ENCODE measurements around the gene COL6A2.
"Not testable (repeated sequence)": the region's sequence is repeated elsewhere in the genome, so short reads cannot be mapped to it uniquely, and the experiment has no call there.

The COL6A2 gene

DNA sequence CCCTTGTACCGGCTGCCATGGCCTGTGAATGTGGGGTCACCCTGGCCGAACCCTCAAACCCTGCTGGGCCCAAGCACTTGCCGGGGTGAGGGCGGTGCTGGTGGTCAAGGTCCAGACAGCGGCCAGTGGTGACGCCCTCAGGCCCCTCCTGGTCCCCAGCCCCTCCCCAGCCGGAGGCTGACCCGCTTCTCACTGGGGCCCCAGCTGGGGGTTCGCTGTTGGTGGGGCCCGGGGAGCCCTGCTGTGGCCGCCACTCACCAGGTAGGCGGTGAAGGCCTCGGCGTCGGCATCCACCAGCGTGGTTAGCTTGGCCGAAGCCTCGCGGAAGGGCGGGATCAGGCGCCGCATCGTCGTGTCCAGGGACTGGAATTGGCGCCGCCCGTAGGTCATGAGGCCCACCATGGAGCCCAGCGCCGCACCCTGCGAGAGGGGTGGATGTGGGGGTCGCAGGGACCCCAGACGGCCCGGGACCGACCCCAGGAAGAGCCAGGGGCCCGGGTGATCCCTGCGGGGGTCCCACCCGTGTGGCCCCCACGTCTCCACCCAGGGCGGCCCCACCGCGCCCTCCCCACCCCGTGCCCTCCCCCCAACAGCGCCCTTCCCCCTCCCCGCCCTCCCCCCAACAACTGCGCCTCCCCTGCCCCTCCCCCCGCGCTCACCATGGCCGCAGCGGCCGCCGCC is 47.4 kb downstream of the COL6A2 start:
- DNase-seq, result no peak

DNA sequence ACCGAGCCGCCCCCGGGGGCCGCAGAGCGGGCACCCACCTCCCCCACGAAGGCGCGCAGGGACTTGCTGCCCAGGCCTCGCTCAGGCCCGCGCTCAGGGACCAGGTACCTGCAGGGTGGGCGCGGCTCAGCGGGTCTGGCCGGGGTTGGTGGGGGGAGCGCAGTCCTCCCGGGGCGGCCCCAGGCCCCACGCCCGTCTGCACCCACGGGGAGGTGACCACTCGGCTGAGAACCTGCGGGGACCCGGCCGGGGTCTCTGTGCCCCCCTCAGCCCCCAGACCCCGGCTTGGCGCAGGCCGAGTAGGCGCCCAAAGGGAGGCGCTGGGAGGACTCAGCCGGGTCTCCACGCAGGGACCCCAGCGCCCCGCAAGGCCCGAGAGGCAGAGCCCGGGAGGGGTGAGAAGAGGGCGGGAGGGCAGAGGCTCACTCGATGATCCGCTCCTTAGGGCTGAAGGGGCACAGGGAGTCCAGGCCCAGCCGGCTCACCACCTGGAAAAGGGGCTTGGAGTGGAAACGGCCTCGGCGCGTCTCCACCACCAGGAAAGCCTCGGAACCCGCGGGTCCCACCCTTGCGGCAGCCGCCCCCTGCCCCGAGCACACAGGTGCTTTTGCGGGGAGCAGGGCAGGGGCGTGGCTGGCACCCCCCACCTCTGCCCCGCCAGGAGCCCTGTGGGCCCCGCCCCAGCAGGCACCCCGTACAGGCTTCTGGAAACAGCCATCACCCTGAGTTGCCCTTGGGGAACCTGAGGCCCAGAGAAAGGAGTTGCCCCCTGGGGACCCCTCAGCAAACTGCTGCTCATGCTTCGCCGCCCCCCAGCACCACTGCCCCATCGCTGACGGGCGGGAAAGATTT is 48.2 kb downstream of the COL6A2 start:
- DNase-seq, result no peak

DNA sequence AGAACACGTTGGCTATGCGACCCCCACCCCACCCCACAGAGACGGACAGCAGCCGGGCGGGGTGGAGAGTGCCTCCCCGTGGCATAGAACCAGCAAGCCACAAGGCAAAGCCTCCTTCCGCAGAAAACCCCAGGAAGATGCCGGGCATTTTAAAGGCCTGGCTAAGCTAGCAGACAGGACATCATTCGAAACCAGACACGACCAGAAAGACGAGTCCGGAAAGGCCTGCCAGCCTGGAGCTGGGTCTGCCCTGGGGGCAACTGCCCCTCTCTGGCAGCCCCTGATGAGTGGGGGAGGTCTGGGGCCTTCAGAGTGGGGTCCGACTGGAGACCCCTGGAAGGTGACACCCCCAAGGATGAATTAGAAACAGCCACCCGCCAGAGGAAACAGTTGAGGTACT is 48.9 kb downstream of the COL6A2 start:
- no peak for DNase-seq

DNA sequence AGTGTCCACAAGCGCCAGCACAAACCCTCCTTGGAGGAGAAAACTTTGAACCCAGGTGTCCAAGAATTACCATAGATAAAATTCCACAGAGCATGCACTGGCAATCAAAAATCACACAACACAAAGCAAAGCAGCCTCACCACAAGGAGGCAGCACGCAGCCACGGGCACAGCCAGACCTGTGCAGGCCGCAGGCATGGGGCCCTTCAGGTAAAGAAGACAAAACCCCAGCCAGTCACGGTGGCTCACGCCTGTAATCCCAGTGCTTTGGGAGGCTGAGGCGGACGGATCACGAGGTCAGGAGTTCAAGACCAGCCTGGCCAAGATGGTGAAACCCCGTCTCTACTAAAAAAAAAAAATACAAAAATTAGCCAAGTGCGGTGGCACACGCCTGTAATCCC is 49.5 kb downstream of the COL6A2 start:
- not testable (repeated sequence) for DNase-seq

DNA sequence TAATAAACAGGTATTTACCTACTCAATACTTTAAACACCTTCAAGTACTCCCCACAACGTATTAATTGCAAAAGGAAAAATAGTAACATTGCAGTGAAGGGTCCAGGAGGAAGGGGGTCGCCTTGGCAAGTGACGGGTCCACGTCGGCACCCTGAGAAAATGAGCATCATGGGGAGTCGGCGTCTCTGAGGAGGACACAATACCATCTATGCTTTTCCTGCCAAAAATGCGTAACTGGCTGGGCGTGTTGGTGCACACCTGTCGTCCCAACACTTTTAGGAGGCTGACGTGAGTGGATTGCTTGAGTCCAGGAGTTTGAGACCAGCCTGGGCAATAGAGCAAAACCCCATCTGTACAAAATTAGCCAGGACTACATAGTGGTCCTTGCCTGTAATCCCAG is 50.2 kb downstream of the COL6A2 start:
- DNase-seq, result no peak

DNA sequence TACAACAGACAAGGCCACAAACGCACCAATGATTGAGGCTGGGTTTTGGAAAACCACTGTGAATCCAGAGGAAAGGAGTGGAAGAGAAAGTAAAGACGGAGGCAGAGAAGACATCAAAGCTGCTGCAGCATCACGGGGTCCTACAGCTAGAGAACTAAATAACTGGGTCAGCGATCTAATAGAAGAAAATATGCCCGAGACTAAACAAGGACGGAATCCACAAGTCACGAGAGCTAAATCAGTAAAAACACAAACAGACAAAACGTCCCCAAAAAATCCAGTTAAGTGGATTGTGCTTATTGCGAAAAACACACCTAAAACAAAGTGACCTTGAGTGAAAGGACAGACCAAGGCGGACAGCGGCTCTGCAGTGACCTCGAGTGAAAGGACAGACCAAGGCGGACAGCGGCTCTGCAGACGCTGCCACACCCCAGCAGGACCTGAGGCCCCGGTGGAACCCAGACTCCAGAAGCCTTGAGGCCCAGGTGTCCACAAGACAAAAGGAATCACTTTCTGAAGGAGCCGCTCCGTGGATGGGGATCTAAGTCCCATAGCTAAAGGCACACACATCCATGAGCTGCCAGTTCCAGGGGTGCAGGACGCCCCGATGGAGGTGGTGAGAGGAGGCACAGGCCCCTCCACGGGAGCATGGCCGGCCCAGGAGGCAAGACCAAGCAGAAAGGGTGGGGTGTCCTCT is 51.4 kb downstream of the COL6A2 start:
- no peak for DNase-seq

DNA sequence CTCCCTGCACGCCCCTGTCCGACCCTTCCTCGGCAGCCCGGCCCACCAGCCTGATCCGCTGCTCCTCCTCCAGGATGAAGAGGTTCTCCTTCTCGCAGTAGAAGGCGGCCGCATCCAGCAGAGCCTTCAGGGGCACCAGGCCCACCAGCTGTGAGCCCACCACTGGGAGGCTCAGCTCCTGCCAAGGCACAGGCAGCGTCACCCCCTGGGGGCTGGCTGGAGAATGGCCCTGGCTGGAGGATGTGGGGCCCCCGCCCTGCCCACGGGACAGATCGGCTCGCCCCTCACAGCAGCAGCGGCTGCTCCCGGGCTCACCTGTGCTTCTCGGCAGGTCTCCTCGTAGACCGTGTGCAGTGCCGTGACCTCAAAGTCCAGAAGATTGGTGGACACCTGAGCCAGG is 52.2 kb downstream of the COL6A2 start:
- no peak for DNase-seq

DNA sequence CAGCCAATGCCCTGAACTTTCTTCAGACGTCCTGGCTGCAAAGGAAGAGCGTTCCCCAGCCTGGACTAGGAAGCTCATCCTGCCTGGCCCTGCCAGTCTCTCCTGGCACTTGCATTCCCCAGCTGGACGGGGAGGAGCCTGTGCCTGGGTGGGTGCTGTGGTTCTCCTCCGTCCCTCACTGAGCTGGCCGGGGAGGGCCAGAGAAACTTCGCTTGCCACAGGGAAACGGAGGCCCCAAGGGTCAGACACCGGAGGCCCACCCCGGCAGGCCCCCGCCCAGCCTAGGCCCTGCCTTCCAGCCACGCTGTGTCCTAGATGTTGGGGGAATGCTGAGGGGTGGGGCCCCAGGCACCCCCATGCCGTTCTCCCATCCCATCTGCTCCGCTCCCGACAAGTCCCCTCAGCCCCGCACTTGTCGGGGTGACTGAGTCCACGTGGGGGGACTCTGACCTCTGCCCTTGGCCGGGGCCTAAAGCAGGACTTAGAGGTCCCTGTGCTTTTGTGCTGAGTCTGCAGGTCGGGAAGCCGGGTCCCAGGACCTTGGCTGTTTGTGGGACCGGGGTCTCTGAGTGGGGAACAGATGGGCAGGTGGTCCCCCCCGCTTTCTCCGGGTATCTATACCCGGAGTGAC is 52.7 kb downstream of the COL6A2 start:
- no peak for DNase-seq

DNA sequence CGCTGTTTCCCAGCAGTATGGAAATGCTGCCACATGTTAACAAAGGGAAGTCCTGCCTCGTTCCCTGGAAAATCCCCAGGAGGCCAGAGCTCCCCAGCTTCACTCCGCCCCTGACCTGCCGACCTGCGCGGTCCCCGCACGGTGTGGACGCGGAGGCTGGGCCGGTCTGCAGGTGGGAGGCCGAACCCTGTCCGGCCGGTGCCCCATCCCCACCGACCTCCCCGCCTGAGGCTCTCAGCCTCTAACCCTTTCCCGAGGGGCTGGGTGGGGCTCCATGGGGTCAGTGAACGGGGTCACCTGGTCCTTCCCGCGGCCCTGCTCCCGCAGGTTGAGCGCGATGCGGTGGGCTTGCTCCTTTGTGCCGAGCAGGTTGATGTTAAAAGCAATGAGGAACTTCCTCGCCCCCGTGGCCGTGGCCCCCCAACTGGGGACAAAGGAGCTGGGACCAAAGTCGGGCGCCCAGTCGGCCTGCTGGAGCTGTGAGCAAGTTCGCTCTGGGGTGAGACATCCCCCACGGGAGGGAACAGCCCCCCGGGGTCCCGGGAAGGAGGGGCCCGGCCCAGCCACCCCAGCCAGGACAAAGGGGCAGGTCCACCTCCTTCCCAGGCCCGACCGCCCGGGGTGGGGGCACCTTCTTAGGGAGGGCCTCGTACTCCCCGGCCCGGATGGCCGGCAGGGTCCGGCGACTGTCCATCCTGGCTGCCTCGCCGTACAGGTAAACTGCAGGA is 53.5 kb downstream of the COL6A2 start:
- DNase-seq, result no peak

DNA sequence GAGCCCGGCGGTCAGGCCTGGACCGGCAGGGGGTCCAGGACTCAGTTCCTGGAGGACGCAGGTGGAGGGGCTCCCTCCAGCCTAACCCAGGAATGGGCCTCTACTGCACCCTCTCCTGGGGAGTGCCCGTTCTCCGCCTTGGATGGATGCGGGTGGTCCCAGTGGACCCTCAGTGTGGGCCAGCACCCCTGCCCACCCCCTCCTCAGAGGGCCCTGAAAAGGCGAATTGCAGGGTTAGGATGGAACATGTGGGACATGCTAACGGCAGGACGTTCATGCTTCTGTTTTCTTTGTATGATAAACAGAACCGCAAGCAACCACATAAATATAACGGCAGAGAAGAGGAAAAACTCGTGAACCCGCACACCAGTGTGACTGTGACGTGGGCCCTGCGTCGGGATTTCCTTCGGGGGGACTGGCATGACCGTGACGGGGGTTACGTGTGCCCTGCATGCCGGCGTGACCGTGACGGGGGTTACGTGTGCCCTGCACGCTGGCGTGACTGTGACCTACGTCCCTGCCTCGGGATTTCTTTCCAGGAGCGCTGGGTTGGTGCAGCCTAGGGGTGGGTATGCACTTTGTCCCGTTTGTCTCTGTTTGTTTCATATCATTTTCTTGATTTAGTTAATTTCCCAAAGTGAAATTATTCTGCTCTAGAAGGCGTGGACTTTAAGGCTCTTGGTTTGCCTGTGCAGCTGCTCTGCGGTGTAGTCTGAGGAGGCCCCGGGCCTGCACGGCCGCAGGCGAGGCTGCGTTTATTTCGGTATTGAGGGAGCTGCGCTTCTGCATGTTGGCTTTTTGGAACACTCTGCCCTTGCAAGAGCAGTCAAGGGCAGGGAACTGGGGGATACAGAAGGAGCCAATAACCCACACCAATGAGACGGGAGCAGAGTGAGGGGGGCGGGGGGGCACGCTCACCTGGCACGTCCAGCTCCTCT is 54.3 kb downstream of the COL6A2 start:
- no peak for DNase-seq

DNA sequence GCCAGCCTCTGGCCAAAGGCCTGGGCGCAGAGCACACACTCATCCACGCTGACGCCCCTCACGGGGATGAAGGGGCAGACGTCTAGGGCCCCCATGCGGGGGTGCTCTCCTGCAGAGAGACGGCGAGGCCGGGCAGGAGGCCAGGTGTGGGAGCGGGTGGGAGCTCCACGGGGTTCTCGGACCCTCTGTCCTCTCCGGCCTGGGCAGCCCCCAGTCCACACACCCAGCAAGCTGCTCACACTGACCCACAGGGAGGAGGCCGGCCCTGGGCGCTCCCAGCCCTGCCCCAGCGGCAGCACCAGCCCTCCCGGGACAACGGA is 55.0 kb downstream of the COL6A2 start:
- no peak for DNase-seq

DNA sequence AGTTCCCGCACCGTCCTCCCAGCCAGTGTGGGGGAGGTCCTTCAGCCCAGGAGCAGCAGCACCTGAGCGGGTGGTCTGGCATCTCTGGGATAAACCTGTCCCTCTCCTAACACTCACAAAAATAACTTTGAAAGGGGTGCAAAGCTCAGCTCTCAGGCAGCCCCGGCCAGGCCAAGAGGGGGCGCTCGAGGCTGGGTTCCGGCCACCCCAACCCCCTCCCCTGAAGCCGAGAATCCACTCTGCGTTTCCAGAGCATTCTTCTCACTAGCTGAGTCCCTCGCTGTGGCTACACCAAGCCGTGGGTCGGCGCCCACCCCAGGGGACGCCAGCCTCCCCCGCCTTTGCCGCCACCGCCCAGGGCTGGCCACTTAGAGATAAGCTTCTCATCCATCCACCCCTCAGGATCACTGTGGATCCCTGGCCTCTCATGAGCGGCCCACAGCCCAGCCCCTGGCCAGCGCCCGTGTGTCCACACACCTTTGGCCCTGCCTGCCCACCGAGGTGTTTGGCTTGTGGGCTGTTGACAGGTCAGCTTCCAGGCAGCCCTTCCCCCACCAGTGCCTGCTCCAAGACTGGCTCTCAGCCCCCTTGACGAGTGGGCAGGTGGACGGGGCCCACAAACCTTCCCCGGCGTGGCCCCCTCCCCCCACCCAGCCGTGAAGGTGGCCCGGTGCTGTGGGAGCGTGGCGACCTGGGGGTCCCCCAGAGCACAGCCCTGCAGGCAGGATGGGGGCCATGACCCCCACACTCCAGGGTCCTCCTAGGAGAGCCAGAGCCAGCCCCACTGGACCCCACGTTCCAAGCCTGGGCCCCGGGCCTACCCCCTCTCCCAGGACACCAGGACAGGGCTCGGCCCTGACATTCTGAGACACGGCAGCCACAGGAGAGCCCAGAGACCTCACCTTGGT is 55.6 kb downstream of the COL6A2 start:
- no peak for DNase-seq

DNA sequence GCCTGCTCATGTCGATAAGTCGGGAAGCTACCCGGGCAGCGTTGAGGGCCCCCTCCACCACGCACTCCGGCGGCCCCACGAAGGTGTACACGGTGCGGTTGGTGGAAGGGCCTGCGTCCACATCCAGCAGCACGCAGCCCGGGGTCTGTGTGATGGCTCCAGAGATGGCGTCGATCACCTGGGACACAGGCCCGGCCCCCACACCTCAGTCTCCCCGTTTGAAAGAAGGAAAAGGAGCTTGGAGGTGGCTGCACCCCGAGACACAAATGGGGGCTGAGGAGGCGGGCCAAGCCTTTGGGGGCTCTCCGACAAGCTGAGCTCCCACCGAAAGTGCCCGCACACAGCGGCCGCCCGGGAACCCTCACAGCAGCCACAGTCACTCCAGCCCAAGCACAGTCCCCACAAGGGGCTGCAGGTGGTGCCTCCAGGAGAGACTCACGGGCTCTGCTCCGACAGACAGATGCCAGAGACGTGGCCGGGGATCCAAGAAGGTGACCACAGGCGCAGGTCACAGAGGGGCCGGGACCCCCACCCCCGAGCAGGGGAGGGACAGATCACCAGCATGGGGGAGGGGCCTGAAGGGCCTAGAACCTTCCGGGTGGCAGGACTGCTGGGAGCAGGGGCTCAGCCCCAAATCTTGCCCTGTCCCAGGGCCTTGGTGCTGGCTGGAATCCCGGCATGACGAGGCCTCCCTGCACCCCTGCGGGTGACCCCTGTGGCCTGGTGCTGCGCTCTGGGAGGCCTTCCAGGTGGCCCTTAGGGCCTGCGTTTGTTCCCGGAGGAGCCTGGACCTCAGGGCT is 56.4 kb downstream of the COL6A2 start:
- DNase-seq, result no peak

DNA sequence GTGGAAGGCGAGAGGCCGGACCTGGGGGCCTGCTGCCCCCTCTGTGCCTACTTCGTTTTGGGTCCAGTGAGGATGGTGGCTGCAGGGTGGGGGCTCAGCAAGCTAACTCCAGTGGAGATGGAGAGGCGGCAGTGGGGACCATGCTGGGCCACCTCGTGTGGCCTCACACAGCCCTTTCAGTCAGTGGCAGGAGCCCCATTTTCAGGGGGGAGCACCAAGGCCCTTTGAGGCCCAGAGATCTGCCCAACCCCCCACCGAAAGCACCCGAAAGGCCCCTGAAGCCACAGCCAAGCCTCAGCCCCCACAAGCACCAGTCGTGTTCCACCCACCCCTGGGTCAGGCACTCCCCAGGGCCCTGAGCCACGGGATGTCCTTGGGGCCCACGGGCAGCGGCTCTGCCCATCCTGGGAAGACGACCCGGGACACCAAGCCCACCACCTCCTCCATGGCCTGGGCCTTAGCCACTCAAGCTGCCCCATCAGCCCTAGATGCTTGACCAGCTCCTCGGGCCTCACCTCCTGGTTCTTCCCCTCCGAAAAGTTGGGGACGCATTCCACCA is 57.1 kb downstream of the COL6A2 start:
- no peak for DNase-seq

DNA sequence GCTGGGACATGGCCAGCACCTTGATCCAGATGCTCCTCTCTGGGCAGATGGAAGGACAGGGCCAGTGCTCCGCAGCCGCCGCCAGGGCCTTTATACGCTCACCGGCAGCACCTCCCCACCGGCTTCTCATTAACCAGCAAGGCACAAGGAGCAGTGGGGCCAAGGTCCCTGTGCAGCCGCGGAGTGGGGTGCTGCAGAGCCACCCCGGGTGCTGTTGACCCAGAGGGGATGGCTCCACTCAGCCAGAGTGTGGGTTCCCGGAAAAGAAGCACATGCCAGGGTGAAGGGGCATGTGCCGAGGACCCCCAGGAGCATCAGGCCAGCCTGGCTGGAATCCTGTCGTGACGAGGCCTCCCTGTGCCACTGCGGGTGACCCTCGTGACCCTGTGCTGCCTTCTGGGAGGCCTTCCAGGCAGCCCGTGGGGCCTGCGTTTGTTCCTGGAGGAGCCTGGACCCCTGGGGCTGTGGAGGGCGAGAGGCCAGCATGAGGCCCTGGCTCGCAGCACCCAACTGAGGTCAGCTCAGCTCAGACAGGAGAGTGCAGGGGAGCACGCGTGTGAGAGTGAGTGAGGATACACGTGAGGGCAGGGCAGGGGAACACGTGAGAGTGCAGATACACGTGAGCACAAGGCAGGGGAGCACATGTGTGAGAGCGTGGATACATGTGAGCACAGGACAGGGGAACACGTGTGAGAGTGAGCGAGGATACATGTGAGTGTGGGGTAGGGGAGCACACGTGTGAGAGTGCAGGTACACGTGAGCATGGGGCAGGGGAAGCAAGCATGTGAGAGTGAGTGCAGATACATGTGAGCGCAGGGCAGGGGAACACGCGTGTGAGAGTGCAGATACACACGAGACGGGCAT is 57.8 kb downstream of the COL6A2 start, which contains the start of gene FTCD:
Gene FTCD, minus strand, starts transcription at position 66 of the 864 bp plus-strand sequence. Its CDS starts 56 bp downstream, at position 10.
- no peak for DNase-seq

DNA sequence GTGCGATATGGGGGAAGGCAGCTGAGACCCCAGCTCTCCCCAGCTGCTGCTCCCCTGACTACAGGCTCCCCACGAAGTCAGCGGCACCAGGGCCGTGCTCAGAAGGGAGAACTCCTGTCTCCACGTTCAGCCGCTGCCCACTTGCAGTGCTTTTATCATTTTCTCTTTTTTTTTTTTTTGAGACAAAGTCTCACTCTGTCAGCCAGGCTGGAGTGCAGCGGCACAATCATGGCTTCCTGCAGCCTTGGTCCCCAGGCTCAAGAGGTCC is 58.4 kb downstream of the COL6A2 start:
- DNase-seq, result no peak

DNA sequence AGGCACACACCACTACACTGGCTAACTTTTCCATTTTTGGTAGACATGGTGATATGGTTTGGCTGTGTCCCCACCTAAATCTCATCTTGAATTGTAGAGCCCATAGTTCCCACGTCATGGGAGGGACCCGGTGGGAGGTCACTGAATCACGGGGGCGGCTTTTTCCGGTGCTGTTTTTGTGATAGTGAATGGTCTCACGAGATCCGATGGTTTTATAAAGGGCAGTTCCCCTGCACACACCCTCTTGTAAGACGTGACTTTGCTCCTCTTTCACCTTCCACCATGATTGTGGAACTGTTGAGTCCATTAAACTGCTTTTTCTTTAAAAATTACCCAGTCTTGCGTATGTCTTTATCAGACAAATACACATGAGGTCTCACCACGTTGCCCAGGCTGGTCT is 58.8 kb downstream of the COL6A2 start:
- DNase-seq, result no peak

DNA sequence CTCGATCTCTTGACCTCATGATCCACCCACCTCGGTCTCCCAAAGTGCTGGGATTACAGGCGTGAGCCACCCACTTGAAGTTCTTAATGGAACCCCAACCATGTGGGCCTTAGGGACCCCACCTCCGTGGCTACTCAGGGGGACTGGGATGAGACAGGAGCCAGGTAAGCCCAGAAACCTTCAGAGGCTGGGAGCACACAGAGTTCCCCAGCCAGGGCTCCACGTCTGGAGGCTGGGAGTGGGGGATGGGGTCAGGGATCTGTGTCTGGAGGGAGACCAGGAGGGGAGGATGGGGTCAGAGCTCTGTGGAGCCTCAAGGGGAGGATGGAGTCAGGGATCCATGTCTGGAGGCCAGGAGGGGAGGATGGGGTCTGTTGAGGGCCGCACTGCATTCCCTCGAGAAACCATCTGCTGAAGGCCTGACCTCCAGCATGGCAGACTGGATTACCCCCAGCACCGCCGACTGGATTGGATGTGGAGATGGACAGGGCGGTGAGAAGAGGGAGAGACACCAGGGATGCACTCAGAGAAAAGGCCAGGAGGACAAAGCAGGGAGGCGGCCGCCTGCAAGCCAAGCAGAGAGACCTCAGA is 59.6 kb downstream of the COL6A2 start:
- no peak for DNase-seq

All from GF-D8 (cell line).